ENCODE measurements around the gene TNRC6C. TPM values are rescaled to one million over a fixed set of nuclear protein-coding genes. Genes with fewer than 3 reads are reported as not detected.
A peak's percentile ranks its signal among the peaks of the same experiment; 100 is the strongest.

The TNRC6C gene
- total and polyA plus RNA-seq, 2 of the 13 experiments (the other 11 are each of a cell fraction or from before 2014, with no cell fraction given), result 0.66 to 4.9 TPM

DNA sequence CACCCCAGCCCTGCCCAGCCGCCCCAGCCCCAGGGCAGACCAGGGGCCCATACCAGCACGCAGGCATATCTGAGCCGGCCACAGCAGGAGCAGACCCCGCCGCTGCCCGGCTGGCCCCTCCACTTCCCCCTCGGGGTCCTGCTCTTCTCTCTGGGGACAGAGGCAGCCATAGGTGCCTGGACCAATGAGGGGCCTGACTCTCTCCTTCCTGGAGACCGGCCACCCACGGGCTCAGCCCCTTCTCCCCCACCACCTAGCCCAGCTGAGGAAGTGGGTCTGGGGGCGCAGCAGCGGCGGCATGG lies 166.3 kb downstream of the TNRC6C start:
- POLR2A ChIA-PET, result interaction anchor here (1.0 kb wide), 1 partner anchor 45 kb away, joined by 3 read pairs; no protein-coding TSS in a partner anchor
- H3K27me3 ChIP-seq (ENCODE audit: control insufficient read depth in 1 of 2, insufficient read depth in 2 of 2, low read length in 2 of 2), result no peaks in the 10 kb centered on the region
- no peak for FAIRE-seq

DNA sequence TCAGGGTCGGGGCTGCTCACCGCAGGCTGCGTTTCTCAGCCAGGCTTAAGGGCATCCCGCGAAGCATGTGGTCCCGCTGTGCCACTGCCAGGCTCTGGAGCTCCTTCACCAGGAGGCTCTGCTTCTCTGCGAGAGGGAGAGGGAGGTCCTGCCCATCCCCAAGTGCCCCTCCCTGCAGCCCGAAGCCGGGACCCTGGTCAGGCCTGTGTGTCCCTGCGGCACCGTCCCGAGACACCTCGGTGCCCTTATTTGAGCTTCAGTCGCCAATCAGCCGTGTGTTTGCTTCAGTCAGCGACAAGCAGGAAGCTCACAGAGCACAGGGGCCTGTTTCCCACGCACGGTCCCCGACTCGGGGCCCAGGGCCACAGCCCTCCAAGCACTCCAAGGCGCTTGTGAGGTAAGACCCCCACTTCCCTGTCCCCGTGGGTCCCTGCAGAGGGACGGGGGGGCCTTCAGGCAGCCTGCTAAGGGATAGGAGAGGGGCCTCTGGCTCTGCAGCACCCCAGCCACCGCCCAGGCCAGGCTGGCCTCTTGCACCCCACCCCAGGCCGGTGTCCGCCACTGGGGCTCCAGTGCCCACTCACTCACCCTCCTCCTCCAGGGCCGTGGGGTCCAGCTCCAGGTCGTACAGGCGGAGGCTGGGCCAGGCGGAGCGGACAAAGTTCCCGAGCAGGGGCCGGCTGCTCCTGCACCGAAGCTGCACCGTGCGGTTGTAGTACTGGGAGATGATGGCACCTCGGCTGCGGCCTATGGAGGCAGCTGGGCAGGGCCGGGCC lies 166.8 kb downstream of the TNRC6C start:
- FAIRE-seq (no peak), ATAC-seq (no peak), DNase-seq (ENCODE audit: low spot score) (no peak)
- no peaks in the 10 kb centered on the region for H3K9me3 ChIP-seq (ENCODE audit: low read length)
- no peak overlapping the region for H2AFZ ChIP-seq (ENCODE audit: low read length)
- no peak overlapping the region for H3K27ac ChIP-seq (ENCODE audit: extremely low read length, insufficient read depth, low read length)
- peaks cover 8% of the 10 kb centered on the region; the same call in 1 of the 2 replicates for H4K20me1 ChIP-seq (ENCODE audit: insufficient read depth, low read length)
- WGBS (ENCODE audit: low lambda C conversion rate), result 97% methylated on average over 35 of the region's 39 CpGs
- ChIA-PET CTCF (ENCODE audit: low intra/inter-chr PET ratio, low total read pairs) (no interaction called here), POLR2A (no interaction called here)
- TF ChIP-seq RBFOX2 (IDR thresholded peaks at IDR 0.05; ENCODE audit: low read depth, low read length) (peak; percentile 42; the same call in 1 of the 2 replicates), MYNN (CRISPR knock-in tag; IDR thresholded peaks at IDR 0.05; ENCODE audit: low read depth) (no peak), POLR2A (IDR thresholded peaks at IDR 0.05; ENCODE audit: insufficient read depth in 1 of 2, low read depth in 2 of 2, low read length in 2 of 2) (0 out of 4 replicates have a peak, but pooled peaks of 1 of the 2 experiments have one; percentile 13)
- H3K4me3 ChIP-seq (replicated peaks in 1 of 3; ENCODE audit: insufficient read depth in 1 of 3, low read depth in 2 of 3, low read length in 3 of 3), result no peak overlapping the region
- in situ Hi-C loops (cut with HindIII; ENCODE audit: extremely low pct_ligation_motif_present, low pct_unique_long_range_greater_than_20kb) (no loop called here), intact Hi-C loops (cut with micrococcal nuclease; ENCODE audit: unreplicated experiment) (loop anchor here (5.0 kb wide), 1 partner anchor 42 kb away; the partner anchor contains the start of gene SYNGR2)
- H3K27me3 ChIP-seq (ENCODE audit: control insufficient read depth in 1 of 2, insufficient read depth in 2 of 2, low read length in 2 of 2), result no peaks in the 10 kb centered on the region
- H3K4me2 ChIP-seq (ENCODE audit: low read depth, low read length), result no peak overlapping the region
- peaks cover 19% of the 10 kb centered on the region for H3K79me2 ChIP-seq (ENCODE audit: insufficient read depth, low read length)
- BruUV-seq (replicated peaks), result no TSS peak
- H3K9ac ChIP-seq (ENCODE audit: insufficient read depth, low read depth, low read length), result no peak overlapping the region
- H3K4me1 ChIP-seq (ENCODE audit: insufficient read depth, low read length), result peaks cover 36% of the 10 kb centered on the region
- H3K36me3 ChIP-seq (replicated peaks in 1 of 2; ENCODE audit: control insufficient read depth in 1 of 2, insufficient read depth in 2 of 2, low read length in 2 of 2), result peaks cover 39 to 47% of the 10 kb centered on the region in 2 experiments; a peak in 4 of 5 replicates

More for the DNA sequence above, 166.3 kb downstream of the TNRC6C start:
- Histone ChIP-seq H3K9me3 (ENCODE audit: low read length) (no peaks in the 10 kb centered on the region), H3K4me1 (ENCODE audit: insufficient read depth, low read length) (peaks cover 34% of the 10 kb centered on the region), H3K4me2 (ENCODE audit: low read depth, low read length) (no peak overlapping the region), H4K20me1 (ENCODE audit: insufficient read depth, low read length) (peaks cover 11% of the 10 kb centered on the region; the same call in 1 of the 2 replicates), H3K9ac (ENCODE audit: insufficient read depth, low read depth, low read length) (no peak overlapping the region), H2AFZ (ENCODE audit: low read length) (no peak overlapping the region), H3K27ac (ENCODE audit: extremely low read length, insufficient read depth, low read length) (no peak overlapping the region), H3K79me2 (ENCODE audit: insufficient read depth, low read length) (peaks cover 19% of the 10 kb centered on the region), H3K36me3 (replicated peaks in 1 of 2; ENCODE audit: control insufficient read depth in 1 of 2, insufficient read depth in 2 of 2, low read length in 2 of 2) (peaks cover 39 to 48% of the 10 kb centered on the region in 2 experiments; a peak in 4 of 5 replicates), H3K4me3 (replicated peaks in 1 of 3; ENCODE audit: insufficient read depth in 1 of 3, low read depth in 2 of 3, low read length in 3 of 3) (no peak overlapping the region)
- in situ Hi-C loops (cut with HindIII; ENCODE audit: extremely low pct_ligation_motif_present, low pct_unique_long_range_greater_than_20kb), result no loop called here
- intact Hi-C loops (cut with micrococcal nuclease; ENCODE audit: unreplicated experiment), result loop anchor here (5.0 kb wide), 1 partner anchor 43 kb away; the partner anchor contains the start of gene SYNGR2
- ATAC-seq (no peak), DNase-seq (ENCODE audit: low spot score) (no peak)
- CTCF ChIA-PET (ENCODE audit: low intra/inter-chr PET ratio, low total read pairs), result no interaction called here
- WGBS (ENCODE audit: low lambda C conversion rate), result 98% methylated on average over 8 of the region's 12 CpGs
- no TSS peak for BruUV-seq (replicated peaks)
- peak; percentile 1; the same call in 1 of the 2 replicates for TF ChIP-seq ZNF768 (CRISPR knock-in tag; IDR thresholded peaks at IDR 0.05)
- TF ChIP-seq ZNF547 (CRISPR knock-in tag; IDR thresholded peaks at IDR 0.05), result no peak
- TF ChIP-seq ZNF501 (CRISPR knock-in tag; IDR thresholded peaks at IDR 0.05), result no peak
- TF ChIP-seq, protein P1, sequence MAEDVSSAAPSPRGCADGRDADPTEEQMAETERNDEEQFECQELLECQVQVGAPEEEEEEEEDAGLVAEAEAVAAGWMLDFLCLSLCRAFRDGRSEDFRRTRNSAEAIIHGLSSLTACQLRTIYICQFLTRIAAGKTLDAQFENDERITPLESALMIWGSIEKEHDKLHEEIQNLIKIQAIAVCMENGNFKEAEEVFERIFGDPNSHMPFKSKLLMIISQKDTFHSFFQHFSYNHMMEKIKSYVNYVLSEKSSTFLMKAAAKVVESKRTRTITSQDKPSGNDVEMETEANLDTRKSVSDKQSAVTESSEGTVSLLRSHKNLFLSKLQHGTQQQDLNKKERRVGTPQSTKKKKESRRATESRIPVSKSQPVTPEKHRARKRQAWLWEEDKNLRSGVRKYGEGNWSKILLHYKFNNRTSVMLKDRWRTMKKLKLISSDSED (CRISPR knock-in tag; IDR thresholded peaks at IDR 0.05), result no peak
